ENCODE measurements around the gene U2AF1L4. TPM values are rescaled to one million over a fixed set of nuclear protein-coding genes. Genes with fewer than 3 reads are reported as not detected.

Gene U2AF1L4
- total and polyA plus RNA-seq, 2 of the 4 experiments (the other 2 are of a cell fraction), result 6.1 to 15.0 TPM

- Histone ChIP-seq H4K8ac (ENCODE audit: low read depth in 2 of 2, low read length in 2 of 2) (no peak overlapping the region), H3K27me3 (ENCODE audit: control insufficient read depth, insufficient read depth, low read length) (no peaks in the 10 kb centered on the region), H3K79me1 (ENCODE audit: low read depth in 1 of 2, low read length in 2 of 2) (peaks cover 7 to 18% of the 10 kb centered on the region in 2 experiments), H2BK15ac (ENCODE audit: low read depth, low read length) (no peak overlapping the region), H3K14ac (replicated peaks; ENCODE audit: low read depth, low read length) (no peak overlapping the region), H2AK5ac (ENCODE audit: low read depth, low read length) (no peak overlapping the region), H2AFZ (replicated peaks; ENCODE audit: low read length, poor library complexity) (peak overlapping the region; percentile 99), H2BK5ac (ENCODE audit: low read depth, low read length, poor library complexity, severe bottlenecking) (no peak overlapping the region), H3K36me3 (ENCODE audit: control insufficient read depth, insufficient read depth, low read length) (0 out of 2 replicates have a peak, but pooled peaks cover 2% of the 10 kb centered on the region), H3K18ac (ENCODE audit: low read depth, low read length) (no peak overlapping the region), H3K9me1 (ENCODE audit: insufficient read depth, low read length) (peaks cover 6% of the 10 kb centered on the region; the same call in 1 of the 2 replicates), H4K5ac (ENCODE audit: low read depth, low read length) (no peak overlapping the region), H3K4ac (ENCODE audit: low read depth, low read length) (no peak overlapping the region), H3K23ac (ENCODE audit: low read depth, low read length) (no peak overlapping the region), H2BK120ac (ENCODE audit: low read depth, low read length) (no peak overlapping the region), H4K91ac (ENCODE audit: insufficient read depth, low read depth, low read length) (no peak overlapping the region), H3K4me1 (ENCODE audit: control insufficient read depth, insufficient read depth, low read length) (peaks cover 6% of the 10 kb centered on the region), H3K9me3 (ENCODE audit: control insufficient read depth, insufficient read depth, low read length) (no peaks in the 10 kb centered on the region), H3K27ac (ENCODE audit: insufficient read depth, low read length) (no peak overlapping the region), H3K9ac (ENCODE audit: low read depth, low read length) (no peak overlapping the region), H2BK20ac (ENCODE audit: low read depth, low read length) (no peak overlapping the region), H3K56ac (ENCODE audit: extremely low read depth, insufficient read depth, low read length) (no peak overlapping the region), H3K4me3 (ENCODE audit: insufficient read depth, low read depth, low read length) (no peak overlapping the region), H3K4me2 (ENCODE audit: low read depth, low read length) (peak overlapping the region; percentile 73), H2AK9ac (replicated peaks; ENCODE audit: low read depth, low read length, poor library complexity) (peak overlapping the region; percentile 25), H4K20me1 (ENCODE audit: insufficient read depth, low read length) (no peaks in the 10 kb centered on the region)
- intact Hi-C loops (cut with micrococcal nuclease), result loop anchor here (2.0 kb wide), 1 partner anchor 16 kb away; the partner anchor contains the start of gene PROSER3
- DNase-seq, result no peak
- CTCF ChIA-PET, result no interaction called here
- WGBS, 2 experiments (ENCODE audit: extremely low coverage in 2 of 2, insufficient read length in 1 of 2), result 29% methylated on average over 5 of the region's 9 CpGs; no CpG with 5 or more reads in 1 of the 2 experiments
- POLR2A ChIA-PET (ENCODE audit: unreplicated experiment), result no interaction called here
- in situ Hi-C loops (cut with MboI; ENCODE audit: low sequenced_read_pairs), result no loop called here
- no TSS peak for BruUV-seq (replicated peaks)
- TF ChIP-seq MAZ (IDR thresholded peaks at IDR 0.05; ENCODE audit: borderline replicate concordance, low read depth, low read length), result no peak
- no peak for TF ChIP-seq RAD21 (IDR thresholded peaks at IDR 0.05; ENCODE audit: low read length)
- no peak for TF ChIP-seq MAFK (IDR thresholded peaks at IDR 0.05; ENCODE audit: low read depth, low read length)
- no peak for TF ChIP-seq RCOR1 (IDR thresholded peaks at IDR 0.05; ENCODE audit: insufficient replicate concordance, low read length)
- no peak for TF ChIP-seq CHD1 (IDR thresholded peaks at IDR 0.05; ENCODE audit: low read depth, low read length)
- no peak for TF ChIP-seq RFX5 (IDR thresholded peaks at IDR 0.05; ENCODE audit: low read depth, low read length)
- ATAC-seq (ENCODE audit: low read depth), result no peak
- dilution Hi-C loops (cut with HindIII; ENCODE audit: low sequenced_read_pairs, unreplicated experiment), result no loop called here
Measured at GRCh38 chr19:35775046-35775297, 29.8 kb upstream of the U2AF1L4 start.
